Measurements from ENCODE around the gene JUN.

DNA sequence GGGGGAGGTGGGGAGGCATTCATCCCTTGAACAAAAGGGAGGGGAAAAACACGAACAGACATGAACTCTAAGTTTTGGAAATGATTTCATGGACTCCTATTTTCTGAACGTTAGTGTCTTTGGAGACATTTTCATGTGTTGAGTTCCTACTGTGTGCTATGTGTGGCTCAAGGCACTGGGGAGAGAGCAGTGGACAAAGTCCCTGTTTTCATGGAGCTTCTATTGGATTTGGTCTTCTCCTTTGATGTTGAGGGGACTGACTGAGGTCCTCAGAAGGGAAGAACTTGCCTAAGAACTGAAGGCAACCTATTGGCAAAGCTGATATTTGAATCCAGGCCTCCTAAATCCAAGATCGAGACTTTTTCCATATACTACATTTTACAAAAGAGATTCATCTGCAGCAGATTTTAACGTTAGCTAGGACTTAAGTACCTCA is 30.4 kb downstream of the JUN start:
- no peak for TF ChIP-seq REST (IDR thresholded peaks at IDR 0.05; ENCODE audit: borderline replicate concordance)
- TF ChIP-seq EP300 (conservative IDR thresholded peaks at IDR 0.05; ENCODE audit: poor library complexity, severe bottlenecking): no peak
- TF ChIP-seq POLR2AphosphoS5 (IDR thresholded peaks at IDR 0.05): no peak

Data from neural cell (in vitro differentiated cells).